PC-3 (cell line): Measurements from ENCODE around the gene CHRM5.

Source experiments
- EZH2 ChIP-seq: fragments of 300-600 bp; sonication (generic); IDR thresholded peaks from one replicate; pipeline ENCODE4 v1.6.1; 2017; ENCODE audit warnings: antibody characterized with exemption, mild to moderate bottlenecking, low read length; ENCODE audit not compliant: unreplicated experiment
- TF ChIP-seq, protein P1 (sequence below): fragments of 300-600 bp; sonication (generic); conservative IDR thresholded peaks from 2 replicates; pipeline ENCODE4 v1.5.1; 2017; ENCODE audit warnings: antibody characterized with exemption, low read depth, mild to moderate bottlenecking, low read length

DNA sequence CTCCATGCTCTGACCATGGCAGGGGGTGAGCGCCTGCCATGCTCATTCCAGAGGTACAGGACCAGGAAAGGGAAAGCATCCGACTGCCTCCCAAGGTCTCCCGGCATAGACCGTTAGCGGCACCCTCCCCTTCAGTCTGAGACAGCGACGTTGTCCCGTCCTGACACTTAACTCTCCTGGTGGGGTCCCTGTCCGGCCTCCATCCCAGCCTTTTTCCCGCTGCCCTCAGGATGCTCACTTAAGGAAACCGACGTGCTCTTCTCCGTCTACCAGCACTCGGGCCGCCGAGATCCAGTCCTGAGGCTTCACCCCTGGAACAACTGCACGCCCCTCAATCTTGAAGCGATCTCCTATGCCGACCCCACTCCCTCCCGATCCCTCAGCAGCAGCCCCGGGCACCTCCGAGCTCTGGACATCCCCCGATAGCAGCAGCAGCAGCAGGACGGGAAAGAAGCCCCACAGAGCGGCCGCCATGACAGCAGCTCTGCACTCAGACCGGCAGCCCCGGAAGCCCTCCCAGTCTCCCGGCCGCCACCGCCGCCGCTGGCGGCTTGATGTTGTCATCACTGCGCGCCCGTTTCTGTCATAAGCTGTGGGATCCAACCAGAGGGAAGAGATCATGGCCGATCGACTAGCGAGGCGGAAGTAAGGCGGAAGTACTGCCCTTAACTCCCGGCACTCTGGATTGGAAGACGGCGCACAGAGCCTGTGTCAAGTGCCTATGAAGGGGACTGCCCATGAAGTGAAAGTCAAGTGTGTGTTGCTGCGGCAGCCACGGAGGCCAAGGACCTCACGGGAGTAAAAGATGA is 133.3 kb downstream of the CHRM5 start, which contains the start of the genes EMC7 and PGBD4:
- TF ChIP-seq, protein P1, sequence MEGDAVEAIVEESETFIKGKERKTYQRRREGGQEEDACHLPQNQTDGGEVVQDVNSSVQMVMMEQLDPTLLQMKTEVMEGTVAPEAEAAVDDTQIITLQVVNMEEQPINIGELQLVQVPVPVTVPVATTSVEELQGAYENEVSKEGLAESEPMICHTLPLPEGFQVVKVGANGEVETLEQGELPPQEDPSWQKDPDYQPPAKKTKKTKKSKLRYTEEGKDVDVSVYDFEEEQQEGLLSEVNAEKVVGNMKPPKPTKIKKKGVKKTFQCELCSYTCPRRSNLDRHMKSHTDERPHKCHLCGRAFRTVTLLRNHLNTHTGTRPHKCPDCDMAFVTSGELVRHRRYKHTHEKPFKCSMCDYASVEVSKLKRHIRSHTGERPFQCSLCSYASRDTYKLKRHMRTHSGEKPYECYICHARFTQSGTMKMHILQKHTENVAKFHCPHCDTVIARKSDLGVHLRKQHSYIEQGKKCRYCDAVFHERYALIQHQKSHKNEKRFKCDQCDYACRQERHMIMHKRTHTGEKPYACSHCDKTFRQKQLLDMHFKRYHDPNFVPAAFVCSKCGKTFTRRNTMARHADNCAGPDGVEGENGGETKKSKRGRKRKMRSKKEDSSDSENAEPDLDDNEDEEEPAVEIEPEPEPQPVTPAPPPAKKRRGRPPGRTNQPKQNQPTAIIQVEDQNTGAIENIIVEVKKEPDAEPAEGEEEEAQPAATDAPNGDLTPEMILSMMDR = no peak
- TF ChIP-seq EZH2 = no peak
